Hematopoietic multipotent progenitor cell treated with erythropoietin and hydrocortisone succinate and interleukin-3 and kit ligand, for 15 days (in vitro differentiated cells): Measurements from ENCODE around the gene ARMC7.

Experiments
- DNase-seq: peaks from one replicate; pipeline ENCODE4 v3.0.0-alpha.2; 2015; ENCODE audit warnings: low spot score

Gene ARMC7

DNA sequence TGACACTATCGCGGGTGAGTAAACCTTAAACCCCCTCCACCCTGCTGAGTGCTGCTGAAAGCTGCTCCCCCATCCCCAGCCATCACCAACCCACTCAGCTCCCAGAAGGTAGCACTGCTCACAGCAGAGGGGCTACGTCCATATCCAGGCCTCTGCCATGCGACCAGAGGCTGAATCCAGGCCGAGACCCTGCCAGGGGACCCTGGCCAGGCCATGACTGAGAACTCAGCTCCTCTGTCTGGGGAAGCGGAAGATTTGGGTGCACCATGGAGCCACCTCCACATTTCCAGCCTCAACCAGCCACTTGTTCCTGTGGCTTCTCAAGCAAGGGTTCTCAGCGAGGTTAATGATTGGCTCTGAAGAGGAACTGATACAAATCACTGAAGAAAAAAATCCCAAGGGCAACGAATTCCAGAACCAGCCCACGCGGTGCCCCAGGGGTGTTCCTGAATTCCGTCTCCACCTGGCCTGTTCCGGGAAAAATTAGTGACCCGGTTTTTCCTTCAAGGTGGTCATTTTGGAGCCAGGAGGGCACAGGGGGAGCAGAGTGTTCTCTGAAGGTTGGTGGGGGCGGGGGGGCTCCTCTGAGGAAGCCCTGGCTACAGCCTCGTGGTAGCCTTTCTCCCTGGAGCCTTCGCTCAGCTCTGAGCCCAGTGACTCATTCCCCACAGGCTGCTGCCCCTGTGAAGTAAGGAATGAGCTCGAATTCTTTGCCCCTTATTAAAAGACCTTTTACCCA is 31.3 kb upstream of the ARMC7 start:
- no peak for DNase-seq

DNA sequence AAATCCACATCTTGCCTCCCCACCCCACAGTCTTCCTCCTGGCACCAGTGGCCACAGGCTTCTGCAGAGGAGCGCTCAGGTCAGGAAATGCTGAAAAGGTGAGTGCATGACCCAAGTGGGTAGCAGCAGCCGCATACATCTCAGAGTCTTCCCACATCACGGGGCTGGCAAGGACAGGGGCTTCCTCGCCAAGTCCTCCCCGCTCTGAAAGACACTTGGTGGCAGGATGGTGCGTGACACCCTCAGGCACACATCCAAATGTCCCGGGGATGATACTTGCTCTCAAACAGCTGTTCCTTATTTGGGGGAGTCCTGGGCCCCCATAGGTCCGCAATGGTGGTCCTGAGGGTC is 30.8 kb upstream of the ARMC7 start:
- DNase-seq = no peak

DNA sequence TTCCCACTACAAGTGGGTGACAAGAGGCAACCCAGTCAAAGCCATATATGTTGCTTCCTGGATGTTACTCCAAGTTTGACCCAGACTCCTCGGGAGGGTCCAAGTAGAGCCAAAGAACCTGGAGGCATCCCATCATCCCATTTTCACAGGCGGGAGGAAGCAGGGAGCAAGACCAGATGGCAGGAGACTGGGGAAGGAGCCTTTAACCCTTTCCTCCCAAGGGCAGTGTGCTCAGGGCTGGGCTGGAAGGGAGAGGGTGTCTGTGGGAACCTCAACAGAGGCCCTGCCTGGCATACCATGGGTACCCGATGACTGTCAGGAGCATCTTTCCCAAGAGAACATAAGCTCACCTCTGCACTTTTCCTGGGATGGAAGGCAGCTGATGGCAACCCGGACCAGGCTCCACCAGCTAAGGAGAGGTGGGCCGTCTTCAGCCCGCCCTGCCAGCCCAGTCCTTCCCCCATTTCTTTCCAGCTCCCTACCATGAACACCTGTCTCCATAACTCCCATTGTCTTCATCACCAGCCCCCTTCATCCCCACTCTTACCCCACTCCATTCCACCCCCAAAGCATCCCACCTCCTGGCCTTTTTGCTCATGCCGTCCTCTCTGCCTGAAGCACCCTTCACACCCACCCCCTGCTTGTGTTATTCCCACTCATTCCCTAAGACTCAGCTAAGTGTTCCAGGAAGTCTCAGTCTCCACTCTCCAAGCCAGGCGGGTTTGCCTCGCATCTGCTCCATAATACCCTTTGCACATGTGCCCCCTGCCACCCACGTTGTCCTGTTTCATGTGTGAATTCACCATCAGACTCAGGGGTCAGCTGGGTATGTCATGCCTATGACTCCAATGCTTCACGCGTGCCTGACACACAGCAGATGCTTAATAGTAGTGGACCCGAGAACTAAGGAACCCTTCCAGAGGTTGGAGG is 27.9 kb upstream of the ARMC7 start:
- DNase-seq = no peak

DNA sequence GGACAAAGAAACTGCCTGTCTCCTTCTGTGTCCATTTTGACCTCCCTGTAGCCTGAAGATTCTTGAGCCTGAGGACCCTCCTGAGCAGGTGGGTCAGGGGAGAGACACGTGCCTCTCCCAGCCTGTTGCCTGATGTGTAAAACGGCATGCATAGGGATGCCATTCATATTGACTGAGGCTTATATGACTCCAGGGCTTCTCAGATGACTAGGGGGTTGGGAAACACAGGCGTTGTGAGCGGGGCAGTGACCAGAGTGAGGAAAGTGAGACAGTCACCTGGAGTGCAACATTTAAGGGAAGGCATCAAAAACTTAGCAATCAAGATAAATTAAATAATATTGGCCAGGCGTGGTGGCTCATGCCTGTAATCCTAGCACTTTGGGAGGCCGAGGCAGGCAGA is 27.1 kb upstream of the ARMC7 start:
- no peak for DNase-seq

DNA sequence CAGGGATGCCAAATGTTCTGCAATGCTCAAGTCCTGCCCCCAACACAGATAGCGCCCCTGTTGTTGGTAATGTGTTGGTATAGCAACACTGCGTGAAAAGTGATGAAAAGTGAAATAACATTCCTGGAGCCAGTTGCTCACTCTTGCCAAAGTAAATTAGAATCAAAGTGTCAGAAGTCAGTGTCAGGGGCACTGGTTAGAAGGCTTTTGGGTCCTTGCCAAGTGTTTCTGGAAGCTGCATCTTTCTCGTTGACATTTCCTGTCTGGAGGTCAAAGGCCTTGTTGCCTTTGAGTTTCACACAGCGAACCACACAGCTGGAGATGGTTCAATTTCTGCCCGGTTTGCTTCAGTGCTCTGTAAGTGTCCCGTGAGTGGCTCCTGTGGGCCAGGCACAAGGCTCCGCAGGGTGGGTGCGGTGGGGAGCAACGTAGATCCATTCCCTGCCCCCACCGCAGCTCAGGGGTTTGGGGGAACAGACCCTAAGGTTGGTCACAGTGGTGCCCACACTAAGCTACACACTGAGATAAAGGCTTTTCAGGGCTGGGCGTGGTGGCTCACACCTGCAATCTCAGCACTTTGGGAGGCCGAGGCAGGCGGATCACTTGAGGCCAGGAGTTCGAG is 25.6 kb upstream of the ARMC7 start:
- DNase-seq = no peak

DNA sequence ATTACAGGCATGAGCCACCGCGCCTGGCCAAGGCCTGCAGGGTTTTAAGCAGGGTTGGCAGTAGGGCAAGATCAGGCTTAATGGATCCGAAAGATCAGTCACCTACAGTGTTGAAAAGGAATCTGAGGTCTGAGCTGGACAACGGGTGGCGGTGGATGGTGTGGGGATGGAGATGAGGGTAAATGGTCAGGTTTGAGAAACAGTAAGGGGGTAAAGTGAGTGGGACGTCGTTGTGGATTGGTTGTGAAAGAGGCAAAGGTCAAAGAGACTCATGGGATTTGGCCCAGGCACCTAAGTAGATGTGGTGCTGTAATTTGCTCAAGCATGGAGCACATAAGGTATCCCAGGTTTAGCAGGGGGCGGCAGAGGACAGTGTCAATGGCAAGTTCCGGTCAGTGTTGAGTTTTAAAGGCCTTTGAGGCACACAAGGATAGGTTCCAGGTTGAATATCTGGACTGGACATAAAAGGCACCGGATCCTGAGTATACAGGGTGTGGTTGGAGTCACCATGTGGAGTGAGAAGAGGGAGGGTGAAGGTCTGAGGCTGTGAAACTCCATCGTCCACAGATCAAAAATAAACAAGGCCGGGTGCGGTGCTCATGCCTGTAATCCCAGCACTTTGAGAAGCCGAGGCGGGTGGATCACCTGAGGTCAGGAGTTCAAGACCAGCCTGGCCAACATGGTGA is 23.1 kb upstream of the ARMC7 start:
- no peak for DNase-seq

DNA sequence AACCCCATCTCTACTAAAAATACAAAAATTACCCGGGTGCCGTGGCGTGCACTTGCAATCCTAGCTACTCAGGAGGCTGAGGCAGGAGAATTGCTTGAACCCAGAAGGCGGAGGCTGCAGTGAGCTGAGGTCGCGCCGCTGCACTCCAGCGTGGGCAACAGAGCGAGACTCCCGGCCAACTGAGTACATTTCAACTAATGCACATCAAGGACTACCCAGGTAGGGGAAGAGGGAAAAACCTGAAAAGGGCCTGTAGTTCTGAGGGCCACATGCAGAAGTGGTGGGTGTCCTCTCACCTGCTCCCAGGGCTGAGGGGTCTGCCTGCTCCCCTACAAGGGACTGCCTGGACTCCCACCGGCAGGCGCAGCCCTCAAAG is 22.6 kb upstream of the ARMC7 start:
- DNase-seq = no peak

DNA sequence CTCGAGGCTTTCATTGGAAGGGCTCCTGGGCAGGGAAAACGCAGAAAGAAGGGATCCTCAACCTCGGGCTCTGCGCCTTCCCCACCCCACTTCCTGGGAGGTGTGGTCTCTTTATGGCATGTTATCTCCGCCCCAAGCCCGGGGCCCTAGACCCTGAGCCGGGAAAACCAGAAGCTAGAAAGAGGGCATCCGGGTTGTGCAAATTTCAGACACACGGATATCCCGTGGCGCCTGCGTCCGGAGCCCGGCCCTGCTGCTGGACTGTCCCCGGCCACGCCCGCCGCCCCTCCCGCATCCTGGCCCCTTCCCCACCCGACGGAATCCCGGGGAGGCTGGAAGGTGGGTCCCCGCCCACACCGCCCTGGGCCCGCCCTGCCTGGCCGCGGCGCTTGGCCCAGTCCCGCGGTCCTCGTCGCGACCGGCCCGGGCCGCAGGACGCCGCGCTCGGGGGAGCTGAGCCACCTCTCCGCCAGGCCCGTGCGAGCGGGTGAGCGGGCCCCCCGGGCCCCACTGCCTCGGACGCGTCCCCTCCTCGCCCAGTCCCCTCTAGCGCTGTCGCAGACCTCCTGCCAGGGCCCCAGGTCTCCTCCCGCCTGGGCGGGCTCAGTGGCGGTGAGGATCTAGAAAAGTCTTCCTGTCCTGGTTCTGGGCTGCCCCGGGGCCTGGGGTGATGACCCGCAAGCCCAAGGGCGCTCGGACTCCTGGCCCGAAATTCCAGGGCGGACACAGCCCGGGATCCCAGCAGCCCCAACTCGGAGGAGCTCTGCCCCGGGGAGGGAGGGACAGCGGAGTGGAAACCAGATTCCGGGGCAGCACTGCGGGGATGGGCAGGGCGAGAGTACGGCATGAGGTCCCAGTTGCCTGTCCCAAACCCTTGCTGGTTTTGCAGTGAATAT is 22.0 kb upstream of the ARMC7 start, which contains the start of gene SLC16A5:
SLC16A5 (plus strand) TSS at position 397 of the 896 bp plus-strand sequence. CDS start 5,683 bp downstream, outside the sequence.
- no peak for DNase-seq

DNA sequence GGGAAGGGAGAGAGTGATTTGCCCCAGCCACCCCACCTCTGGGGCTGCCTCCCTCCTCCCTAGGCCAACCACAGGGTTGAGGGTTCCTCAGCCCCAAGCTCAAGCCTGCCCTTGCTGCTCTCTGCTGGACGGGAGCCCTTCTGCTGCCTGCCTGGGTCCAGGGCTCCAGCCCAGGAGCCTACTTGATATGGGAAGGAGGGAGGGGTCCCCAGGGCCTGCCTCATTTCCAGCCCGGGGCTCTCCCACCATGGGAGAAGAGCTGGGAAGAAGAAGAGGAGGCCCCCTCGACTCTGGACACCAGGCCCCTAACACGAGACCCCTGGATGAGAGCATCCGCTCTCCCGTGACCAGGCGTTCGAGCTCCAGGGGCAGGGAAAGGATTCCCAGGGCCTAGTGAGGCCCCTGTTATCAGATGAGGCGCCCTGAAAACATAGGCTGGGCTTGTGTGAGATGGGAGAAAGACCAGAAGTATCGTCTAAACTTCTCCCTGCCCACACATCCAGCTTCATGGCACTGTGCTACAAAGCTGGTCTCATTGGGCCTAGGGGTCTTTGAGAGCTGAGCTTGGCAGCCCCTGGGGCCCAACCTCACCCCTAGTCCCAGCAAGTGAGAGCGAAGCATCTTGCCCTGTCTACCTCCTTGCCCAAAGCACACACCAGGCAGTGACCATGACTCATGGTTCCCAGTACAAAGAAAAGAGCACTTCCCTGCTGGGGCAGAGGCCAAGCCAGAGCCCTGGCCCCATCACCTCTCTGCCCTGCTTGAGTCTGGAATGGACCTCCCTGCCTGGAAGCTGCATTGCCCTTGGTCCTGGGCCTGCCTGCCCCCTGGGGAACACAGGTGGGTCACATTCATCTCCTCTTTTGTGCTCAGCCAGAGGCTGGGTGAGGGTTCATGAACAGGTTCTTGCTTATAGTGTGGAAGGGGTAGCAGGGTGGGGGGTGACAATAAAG is 21.0 kb upstream of the ARMC7 start:
- DNase-seq = no peak

DNA sequence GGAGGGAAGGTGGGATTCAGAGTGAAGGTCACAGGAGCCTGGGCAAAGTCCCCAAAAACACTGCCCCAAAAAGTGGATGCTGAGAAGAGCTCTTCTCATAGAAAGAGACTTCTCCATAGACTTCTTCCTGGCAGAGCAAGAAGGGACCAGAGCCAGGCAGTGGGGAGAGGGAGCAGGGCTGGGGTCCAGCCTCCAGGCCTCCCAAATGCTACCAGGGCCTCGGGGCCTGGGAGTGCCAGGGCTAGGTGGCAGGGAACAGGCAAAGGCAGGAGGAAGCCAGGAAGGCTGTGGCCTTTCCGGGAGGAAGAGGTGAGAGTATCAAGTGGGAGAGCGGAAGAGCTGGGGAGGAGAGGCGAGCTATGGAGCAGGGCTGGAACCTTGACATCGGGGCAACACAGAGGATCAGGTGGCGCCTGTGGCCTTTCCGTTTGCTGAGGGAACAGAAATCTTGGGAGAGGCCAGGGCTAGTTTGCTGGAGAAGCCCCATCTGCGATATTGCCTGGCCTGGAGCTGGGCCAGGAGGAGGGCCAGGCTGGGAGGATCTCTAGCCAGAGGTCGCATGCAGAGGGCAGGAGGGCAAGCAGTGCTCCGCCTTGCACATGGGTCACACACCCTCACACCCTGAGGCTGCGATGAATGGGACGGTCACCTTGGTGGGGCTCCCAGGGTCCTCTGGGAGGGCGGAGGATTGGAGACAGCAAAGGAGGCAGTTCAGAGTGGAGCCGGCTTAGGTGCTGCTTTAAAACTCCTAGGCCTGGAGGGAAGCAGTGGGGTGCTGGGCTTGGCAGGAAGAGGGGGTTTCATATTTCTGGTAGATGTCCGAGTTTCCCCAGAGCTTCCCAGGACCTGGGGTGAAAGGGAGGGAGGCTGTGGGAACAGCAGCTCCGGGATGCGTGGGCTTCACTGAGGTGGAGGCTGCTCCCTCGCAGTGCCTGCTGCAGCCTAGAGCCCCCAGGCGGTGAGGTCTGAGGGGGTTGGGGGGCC is 18.6 kb upstream of the ARMC7 start:
- peak; percentile 58 for DNase-seq

DNA sequence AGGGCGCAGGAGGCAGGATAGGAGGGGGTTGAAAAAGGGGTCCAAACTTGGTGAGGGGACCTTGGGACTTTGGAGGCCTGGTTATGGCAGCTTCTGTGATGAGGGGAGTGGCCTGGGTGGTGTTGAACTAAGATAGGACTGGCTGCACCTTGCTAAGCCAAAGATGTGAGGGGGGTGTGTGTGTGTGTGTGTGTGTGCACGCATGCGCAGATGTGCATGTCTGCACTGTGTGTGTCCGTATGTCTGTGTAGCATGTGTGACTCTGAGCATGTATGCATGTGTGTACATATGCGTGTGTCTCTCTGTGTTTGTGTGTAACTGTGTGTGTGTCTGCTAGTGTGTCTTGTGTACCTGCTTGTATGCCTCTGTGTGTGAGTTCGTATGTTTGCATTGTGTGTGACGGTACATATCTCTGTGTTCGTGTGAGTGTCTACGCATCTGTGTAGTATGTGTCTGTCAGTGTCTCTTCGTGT is 17.9 kb upstream of the ARMC7 start:
- DNase-seq = peak; percentile 65

DNA sequence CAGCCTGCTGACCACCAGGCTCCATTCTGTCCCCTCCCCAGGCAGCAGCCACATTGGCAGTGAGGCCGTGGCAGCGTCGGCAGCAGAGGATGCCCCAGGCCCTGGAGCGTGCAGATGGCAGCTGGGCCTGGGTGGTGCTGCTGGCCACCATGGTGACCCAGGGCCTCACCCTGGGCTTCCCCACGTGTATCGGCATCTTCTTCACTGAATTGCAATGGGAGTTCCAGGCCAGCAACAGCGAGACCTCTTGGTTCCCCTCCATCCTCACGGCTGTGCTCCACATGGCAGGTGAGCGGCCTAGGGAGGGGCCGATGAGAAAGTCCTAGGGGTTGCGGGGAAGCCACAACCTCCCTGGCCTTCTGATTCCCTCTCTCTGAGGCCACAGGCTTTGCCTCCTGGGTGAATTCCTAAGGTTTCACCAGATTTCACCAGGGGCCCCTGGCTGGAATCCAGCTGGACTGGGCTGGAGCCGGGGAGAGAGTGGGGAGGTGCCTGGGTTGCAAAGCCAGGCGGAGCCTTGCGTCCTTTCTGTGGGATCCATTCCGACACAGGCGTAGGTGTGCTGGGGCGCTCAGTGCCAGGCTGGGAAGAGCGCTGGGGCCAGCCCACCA is 16.1 kb upstream of the ARMC7 start:
- DNase-seq = no peak

DNA sequence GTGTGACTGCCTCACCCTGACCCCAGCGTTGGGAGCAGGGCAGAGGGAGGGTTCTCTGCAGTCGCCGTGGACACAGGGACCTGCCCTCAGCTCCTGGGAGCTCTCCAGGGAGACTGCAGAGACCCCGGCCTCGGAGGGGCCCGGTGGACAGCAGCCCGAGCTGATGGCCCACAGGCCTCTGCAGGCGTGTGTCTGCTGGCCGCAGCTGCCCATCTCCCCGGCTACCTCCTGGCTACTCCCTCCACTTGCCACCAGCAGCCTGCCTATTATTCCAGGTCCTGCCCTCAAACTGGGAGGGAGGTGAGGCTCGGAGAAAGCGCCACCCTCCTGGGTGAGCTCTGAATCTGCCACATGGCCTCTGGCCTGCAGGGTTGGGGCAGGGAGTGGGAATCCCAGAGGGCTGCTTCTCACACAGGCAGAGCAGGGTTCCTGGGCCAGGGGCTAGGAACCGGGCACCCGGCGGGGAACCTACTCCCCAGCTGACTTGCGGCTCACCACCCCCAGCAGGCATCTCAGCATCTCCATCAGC is 14.8 kb upstream of the ARMC7 start:
- DNase-seq = no peak

DNA sequence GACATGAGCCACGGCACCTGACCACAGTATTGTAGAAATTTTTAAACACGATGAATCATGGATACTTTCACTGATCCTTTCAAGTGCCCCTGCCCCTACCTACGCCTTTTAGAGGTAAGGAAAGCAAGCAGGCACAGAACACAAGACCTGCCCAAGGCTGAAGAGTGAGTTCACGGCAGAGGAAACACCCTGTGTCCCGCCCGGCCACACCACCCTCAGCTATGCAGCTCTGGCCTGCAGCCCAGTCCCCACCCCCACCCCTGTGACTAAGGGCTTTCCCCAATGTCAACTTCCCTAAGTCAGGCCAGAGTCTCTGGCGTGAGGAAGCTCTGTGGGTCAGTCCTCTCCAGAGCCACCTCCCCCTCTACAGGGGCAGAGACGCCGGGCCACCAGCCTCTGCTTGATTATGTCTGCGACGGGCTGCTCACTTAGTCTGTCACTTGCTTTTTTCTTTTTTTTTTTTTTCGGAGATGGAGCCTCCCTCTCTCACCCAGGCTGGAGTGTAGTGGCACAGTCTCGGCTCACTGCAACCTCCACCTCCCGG is 13.6 kb upstream of the ARMC7 start:
- DNase-seq = peak; percentile 93

DNA sequence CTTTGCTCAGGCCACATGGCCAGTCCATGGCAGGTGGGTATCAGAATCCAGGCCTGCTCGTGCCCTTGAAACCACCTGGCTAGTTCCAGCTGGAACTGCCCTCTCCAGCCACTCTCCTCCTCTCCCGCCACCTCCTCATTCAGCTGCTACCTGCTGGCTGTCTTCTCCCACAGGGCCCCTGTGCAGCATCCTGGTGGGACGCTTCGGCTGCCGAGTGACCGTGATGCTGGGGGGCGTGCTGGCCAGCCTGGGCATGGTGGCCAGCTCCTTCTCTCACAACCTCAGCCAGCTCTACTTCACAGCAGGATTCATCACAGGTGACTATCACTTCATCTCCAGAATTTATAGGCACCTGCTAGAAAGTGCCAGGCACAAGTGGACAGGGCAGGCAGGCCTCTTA is 11.9 kb upstream of the ARMC7 start:
- no peak for DNase-seq

DNA sequence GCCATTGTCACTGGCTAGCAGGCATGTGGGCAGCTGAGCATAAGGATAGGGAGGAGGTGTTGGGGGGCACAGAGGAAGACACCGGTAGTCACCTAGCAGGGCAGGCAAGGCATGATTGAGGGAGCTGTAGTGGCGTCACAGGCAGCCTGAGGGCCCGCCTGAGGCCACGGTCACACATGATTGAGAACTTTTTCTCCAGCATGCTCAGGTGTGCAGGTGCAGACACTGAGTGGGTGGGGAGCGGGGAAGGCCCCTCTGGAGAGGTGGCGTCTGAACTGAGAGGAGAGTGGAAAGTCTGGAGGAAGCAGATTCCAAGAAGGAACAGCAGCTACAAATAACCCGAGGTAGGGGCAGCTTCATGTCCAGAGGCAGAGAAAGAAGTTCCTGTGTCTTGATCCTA is 10.9 kb upstream of the ARMC7 start:
- no peak for DNase-seq

DNA sequence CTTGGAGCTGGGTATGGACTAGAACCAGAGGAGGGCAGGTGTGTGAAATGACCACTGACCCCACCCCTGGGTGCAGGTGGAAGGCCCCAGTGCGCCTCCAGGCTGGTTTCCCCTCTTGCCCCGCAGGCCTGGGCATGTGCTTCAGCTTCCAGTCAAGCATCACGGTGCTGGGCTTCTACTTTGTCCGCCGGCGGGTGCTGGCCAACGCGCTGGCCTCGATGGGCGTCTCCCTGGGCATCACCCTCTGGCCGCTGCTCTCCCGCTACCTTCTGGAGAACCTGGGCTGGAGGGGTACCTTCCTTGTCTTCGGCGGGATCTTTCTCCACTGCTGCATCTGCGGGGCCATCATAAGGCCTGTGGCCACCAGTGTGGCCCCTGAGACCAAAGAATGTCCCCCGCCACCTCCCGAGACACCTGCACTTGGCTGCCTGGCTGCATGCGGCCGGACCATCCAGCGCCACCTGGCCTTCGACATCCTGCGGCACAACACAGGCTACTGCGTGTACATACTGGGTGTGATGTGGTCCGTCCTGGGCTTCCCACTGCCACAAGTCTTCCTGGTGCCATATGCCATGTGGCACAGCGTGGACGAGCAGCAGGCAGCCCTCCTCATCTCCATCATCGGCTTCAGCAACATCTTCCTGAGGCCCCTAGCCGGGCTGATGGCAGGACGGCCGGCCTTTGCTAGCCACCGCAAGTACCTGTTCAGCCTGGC is 9.7 kb upstream of the ARMC7 start:
- no peak for DNase-seq
